GM21447 (cell line): Measurements from ENCODE around the gene NAV2.

Experiments
- ATAC-seq: cut with Tn5 transposase; IDR thresholded peaks from one replicate; pipeline ENCODE4 v1.9.1; 2021; ENCODE audit not compliant: unreplicated experiment

The NAV2 gene

DNA sequence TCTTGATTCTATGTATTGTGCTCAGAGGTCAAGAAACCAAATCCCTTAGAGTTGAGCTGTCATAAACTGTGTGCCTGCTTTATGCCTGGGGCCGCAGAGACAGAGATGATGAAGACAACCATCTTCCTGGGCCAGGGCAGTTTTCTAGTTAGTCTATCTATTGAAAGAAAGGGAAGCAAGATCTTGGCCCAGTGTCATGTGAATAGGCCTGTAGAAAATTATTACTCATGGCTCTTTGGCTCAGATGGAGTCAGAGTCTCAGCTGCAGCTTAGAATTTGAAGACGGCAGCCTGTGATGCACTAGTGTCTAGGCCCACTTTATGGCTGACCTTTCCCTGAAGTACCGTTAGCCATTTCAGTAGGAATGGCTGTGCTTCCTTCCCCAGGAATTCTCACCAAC, 335.6 kb downstream of the NAV2 start:
- ATAC-seq, result no peak

DNA sequence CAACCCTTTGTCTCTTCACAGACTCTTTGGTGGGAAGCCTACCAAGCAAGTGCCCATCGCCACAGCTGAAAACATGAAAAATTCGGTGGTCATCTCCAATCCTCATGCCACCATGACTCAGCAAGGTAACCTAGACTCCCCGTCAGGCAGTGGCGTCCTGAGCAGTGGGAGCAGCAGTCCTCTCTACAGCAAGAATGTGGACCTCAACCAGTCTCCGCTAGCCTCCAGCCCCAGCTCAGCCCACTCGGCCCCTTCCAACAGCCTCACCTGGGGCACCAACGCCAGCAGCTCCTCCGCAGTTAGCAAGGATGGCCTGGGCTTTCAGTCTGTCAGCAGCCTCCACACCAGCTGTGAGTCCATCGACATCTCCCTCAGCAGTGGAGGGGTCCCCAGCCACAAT, 336.1 kb downstream of the NAV2 start:
- no peak for ATAC-seq

DNA sequence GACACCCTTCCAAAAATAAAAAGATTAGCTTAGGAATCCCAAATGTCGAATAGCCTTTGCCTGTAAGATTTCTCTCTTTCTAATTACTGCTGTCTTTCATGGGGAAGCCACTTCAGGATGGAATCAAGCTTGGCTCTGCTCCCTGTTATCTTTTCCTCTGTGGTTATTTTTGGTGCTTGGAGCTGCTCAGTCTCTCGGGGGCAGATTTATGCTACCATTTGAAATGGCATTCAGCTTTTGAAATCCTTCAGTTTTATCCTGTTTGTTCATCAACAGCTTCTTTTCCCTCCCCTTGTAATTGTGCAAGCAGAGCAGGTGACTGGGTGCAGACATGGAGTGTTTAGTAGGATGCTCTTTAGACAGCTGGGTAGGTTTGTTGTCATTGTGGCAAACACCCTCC, 336.6 kb downstream of the NAV2 start:
- no peak for ATAC-seq

DNA sequence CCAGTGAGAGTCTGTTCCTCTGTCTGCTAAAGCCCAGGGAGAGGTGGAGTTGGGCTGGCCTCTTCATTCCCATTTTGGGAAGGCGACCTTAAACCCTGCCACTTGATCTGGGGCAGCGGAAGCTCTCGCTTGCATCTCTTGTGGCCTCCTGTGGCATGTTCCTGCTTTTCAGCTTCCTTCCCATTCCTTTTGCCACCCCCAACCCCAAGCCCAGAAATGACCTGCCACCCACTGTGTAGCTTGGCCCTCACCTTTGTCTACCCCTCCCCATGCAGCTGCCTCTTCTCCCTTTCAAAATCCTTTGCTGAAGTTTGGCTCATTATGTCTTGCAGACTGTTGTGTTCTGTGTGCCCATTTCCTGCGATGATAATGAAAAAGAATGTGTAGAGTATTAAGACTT, 337.4 kb downstream of the NAV2 start:
- ATAC-seq, result no peak

DNA sequence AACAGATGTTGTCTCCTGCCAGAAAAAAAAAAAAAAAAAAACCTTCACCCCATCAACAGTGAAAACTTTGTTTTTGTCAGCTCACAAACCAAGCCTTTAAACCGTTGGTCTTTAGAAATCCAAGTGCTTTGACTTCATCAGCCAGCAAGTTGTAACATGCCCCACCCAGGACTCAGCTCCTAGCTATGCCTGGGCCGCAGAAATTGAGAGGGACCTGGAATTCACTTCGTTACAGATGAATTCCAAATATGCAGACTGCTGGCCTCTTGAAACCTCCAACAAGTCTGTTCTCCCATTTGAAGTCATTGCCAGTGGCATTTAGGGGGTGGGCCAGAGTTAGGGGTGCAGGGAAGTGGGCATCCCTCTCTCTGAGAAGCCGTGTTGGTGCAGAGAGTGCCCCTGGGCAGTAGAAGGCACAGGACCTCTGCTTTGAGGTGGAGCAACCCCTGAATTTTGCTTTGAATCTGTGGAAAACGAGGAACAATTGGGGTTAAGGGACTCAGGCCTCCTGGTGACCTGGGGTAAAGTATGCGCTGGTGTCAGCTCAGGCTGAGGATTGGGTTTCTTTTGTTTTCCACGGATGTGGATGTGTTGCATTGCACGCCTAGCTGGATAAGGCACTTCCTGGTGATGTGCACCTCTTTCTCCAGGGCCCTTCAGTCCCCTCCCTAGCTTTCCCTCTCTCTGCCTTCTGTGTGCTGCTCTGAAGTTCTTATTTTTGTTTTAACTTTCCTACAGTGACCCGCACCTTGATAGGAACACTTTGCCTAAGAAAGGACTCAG, 338.1 kb downstream of the NAV2 start:
- no peak for ATAC-seq

DNA sequence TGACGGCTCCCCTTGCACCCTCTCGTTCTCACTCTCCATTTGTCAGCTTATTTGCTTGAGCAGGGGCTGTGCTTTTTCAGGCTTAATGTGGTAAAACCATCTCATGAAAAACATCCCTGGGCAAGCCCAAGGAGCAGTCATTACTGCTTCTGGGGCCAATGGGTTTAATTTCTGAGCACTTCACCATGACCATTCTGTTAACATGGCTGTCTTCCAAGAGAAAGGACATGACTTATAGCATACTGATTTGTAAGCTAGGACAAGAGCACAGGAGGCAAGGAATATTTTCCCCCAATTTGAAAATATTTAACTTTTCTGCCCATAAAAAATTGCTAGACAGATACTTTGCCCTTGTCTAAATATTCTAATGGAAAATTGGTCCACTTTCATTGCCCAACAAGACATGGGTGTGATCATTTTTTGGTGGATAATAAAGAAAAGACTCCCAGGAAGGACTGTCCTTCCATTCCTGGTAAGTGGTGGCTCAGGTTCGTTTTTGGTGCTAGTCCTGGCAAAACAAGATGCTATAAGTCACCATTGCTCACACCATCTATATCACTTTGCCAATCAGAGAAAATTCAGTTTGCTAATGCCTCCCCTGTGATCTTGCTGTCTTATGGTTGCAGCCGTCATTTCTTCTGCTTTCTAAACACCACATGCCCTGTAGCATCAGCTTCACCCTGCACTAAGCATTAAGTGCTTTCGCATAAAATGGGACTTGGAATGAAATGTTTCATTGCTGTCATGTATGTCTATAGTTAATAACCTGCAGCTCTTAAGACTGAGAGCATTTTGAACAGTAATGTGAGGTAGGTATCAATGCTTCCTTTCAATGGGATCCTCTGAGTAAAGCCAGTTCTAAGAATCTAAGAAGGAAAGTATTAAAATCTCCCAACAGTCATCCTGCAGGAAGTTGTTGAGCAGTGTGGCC, 339.1 kb downstream of the NAV2 start:
- ATAC-seq, result no peak

DNA sequence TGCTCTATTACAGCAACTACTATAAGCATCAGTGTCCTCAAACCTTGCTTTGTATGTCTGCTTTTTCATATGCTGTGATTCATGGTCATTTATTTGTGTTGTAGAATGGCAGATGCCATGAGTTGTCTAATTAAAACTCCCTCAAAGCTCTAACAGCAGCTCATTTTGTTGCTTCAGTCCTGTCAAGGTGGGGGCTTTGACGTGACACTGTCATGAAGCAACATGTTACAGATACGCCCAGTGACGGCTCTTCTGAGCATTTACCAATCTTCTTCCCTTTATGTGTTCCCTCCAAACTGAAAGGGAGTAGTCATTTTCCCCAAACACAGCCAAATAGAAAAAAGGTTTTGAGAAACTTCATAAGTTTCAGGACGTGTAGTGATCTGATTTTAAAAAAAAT, 340.9 kb downstream of the NAV2 start:
- ATAC-seq, result no peak

DNA sequence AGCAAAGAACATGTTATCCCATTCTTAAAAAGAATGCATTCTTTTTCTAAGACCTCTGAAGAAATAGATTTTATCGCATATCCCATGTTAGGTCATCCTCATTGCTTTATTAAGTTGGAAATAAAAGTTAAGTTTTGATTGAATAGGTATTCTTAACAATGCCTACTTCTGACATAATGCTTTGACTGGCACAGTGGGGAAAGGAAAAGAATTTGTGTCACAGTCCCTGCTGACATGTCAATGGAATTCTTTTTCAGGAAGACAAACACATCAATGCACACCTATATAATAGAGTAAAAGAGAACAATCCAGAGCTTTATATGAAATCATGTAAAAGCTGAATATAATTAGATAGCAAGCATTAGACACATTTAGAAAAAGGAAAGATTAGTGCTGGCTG, 341.9 kb downstream of the NAV2 start:
- no peak for ATAC-seq

DNA sequence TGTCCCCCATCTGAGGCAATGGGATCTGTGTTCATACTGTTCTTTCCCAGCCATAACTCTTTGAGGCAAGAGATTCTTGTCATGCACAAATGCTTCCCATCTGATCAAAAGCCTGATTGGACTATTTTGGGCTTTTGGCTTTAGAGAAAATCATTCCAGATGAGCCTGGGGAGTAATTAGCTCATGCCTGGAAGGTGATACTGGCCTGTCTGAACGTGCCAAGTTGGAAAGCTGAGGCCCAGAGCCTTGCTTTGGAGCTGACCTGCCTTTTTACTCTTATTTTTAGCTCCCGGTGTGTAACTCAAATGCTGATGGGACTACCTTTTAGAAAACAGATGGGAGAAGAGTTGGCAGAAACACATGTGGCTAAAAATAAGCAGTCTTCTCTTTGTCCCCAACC, 342.7 kb downstream of the NAV2 start:
- ATAC-seq, result no peak

DNA sequence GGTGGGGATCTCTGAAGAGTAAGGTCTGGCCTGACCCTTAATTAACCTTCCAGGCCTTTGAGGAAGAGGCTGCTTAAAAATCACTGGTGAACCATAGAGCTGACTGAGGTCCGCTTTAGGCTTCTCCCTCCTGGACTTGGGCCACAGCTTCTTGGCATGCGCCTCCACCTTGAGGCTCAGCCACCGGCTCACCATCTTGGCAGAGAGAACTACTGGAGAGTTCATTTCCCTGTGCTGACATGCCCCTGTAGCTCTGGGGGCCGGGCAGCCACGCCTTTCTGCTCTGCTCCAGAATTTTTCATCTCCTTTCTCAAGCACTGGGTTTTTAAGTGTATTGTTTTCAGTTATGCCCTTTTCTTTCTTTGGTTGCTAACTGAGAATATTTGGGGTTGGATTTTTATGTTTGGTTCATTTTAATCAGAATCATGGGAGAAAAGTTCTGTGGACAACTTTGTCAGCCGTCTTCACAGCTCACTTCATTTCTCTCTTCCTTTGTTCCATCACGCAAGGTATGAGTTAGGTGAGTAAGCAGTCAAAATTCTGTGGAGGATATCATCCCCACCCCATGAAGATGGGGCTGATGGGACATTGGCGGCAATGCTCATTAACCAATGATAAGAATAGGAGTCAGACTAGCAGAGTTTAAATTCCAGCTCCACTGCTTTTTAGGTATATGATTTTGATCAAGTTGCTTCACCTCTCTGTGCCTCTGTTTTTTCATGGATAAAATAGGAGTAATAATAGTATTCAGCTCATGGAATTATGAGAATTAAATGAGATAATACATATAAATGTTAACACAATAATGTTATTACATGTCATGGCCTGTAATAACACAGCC, 343.7 kb downstream of the NAV2 start:
- no peak for ATAC-seq

DNA sequence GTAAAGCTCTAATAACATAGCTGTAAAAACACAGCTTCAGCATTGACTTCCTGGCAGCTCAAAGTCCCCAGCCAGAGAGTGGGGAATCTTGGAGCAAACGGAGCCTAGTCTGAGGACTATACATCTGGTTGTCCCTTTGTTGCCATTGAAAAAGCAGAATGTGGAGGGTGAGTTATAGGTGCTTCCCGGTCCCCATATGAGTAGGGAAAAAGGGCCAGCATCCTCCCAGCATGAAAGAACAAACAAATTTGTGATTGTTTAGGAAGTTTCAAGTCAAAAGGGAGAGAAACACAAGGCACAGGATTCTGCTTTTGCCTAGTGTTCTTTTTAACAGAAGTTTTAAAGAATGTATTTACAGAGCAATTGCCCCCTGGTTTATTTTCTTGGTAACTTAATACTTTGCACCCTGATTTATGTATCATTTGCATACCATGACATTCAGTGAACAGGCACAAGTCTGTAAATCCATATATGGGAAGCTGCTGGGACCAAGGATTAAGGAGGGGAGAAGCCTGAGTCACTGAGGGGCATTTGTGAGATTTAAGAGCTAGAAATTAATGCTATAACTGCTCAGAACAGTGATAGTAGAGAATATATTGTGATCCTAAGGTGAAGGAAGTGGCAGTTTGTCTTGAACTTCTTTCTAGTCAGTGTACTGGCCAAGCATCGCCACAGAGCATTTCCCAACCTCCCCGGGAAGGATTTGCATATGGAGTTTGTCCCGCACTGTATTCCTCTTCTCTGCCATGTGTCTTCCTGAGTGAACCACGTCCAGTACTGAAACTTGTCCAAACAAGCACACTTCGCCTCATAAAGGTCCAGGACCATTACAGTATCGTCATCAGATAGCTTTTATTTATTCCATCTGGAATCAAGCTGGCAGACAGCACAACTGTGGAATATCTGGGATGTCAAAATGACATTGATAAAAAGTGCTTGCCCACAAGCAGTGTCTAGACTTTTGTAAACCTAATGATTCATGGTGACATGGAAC, 344.6 kb downstream of the NAV2 start:
- ATAC-seq, result no peak

DNA sequence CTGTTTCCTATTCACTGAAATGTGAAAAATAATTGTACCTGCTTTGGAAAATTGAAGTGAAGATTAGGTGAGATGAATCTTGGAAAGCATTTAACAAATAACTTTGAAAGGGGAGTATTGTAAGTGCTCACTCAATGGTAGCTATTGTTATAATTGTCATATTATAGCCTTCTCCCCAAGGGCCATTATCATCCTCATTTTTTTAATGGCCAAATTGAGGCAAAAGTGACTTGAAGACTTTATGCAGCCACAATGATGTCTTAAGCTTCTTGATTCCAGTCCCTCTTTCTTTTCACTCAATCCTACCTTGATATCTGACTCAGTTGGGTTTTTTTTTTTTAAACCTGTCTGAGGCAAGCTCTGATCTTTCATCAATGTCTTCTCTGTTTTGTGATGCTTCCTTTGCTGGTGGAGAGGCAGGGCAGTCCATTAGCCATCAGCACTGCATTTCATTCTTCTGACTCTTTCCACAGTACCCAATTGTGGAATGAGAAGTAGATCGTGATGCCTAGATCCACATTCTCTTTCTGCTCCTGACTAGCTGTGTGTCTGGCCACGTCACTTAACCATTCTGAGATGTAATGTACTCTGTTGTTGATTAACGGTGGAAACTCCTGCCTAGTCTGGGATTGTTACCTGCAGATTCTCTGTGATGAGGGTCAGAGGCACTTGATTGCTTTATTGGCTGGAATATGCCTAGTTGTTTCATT, 346.3 kb downstream of the NAV2 start:
- ATAC-seq, result no peak

DNA sequence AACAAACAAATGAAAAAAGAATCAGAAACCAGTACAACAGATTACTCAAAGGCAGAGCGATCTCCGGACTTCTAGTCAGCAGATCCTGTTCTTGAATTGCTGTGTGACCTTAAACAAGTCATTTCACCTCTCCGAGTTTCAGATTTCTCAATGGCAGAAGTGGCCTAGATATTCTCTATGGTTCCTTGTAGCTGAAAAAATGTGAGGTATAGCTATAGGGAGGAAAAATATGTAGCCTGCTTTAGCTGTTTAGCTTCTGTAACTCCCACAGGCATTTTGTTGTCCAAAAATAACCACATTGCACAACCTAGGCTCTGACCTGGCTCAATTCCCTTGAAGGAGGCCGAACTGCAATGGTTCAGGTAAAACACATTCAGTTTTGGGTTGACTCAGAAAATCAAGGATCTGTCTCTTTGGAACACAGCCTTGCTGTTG, 347.0 kb downstream of the NAV2 start:
- no peak for ATAC-seq

DNA sequence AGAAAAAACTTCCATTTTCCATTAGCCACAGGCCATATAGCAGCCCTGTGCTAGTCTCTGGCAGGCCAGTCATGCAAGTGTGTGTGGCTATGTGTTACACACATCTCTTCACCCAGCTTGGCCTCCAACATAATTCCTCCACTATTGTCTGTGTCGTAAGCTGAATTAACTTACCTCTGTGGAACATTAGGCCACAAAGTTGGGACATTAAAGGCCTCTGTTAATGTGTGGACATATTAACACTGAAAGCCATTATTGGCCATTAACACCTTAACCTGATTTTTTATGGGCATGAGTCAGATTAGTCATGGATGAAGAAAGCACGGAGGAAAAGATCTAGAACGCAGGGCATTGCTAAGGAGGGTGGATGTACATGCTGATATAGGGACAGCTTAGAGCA, 347.5 kb downstream of the NAV2 start:
- no peak for ATAC-seq

DNA sequence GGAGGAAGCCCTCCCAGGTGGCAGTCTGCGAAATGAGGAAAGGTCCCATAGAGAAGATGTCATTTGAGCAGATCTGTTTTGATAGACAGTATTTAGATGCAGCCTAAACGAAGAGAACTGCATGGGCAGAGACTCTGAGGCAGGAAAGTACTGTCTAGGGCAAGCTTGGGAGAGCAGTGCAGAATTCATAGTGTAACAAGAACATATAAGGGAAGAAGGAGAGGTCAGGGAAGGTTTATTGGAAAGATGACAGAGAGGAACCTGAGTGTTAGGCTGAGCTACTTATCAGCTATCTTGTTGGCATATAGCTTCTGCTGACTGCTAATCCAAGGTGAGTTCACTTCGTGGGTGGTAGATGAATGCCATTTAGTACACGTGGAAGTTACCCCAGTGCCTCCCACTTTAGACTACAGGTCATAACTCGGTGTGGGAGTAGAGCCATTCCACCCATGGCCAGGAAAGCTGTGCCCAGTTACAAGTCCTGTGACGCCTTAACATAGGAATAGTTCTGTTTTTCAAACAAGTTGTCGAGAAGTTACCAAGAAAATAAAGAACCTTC, 348.1 kb downstream of the NAV2 start:
- ATAC-seq, result no peak

DNA sequence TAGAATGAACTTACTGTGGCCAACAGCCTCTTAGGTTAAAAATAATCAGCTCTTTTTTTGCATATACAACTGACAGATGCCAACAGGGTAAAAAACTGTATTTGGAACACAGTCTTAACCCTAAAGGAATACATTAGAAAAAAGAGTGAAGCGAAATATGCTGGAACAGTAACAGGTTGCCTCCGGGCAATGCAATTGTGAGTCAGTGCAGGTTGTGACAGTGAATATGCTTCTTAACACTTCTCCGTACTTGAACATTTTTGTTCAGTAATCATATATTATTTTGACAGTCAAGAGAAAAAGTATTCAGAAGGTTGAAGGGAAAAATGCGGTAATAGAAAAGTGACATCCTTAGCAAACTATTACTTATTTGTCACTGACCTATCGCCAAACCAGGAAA, 349.1 kb downstream of the NAV2 start:
- no peak for ATAC-seq

DNA sequence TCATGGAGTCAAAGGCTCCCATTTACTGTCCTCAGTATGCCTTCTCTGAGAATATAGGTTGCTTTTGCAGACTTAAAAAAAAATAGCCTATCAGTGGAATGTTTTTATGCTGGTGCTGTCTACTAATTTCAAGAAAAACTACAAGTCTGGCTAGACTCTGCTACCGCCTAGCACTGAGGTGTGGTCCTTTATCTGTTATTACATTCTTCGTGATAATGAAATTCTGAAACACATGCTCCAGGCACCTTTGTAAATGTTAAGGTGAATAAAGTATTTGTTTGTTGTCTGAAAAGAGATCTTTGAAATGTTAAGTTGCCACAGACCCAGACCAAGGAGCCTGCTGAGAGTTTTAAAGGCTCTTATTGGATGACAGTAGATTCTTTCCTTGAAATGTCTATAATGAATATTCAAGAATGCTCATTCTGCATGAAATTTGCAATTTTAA, 352.3 kb downstream of the NAV2 start:
- no peak for ATAC-seq

DNA sequence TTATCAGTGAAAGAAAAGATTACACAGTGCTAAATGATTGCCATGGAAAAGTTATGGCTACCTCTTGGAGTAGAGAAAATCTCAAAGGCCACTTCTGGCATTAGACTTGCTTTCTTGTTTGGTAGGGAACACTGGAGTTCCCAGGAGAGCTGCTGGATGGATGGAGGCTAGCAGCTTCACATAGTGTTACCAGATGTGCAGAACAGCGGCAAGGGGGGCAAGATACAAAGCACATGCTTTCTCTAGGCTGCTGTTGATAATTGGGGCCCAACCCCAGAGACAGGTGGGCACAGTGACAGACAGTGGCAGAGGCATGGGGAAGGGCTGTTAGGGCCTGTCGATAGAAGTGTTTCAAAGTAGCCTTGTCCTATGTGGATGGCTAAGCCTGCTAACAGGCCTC, 352.8 kb downstream of the NAV2 start:
- no peak for ATAC-seq
